Measurements from ENCODE around the gene DZIP3. TPM values are rescaled to one million over a fixed set of nuclear protein-coding genes. Genes with fewer than 3 reads are reported as not detected.
A peak's percentile ranks its signal among the peaks of the same experiment; 100 is the strongest.

The DZIP3 gene
- total and polyA plus RNA-seq, 2 donors (not counting 1 experiment from before 2014, with no cell fraction given) = 6.8 to 11.1 TPM

DNA sequence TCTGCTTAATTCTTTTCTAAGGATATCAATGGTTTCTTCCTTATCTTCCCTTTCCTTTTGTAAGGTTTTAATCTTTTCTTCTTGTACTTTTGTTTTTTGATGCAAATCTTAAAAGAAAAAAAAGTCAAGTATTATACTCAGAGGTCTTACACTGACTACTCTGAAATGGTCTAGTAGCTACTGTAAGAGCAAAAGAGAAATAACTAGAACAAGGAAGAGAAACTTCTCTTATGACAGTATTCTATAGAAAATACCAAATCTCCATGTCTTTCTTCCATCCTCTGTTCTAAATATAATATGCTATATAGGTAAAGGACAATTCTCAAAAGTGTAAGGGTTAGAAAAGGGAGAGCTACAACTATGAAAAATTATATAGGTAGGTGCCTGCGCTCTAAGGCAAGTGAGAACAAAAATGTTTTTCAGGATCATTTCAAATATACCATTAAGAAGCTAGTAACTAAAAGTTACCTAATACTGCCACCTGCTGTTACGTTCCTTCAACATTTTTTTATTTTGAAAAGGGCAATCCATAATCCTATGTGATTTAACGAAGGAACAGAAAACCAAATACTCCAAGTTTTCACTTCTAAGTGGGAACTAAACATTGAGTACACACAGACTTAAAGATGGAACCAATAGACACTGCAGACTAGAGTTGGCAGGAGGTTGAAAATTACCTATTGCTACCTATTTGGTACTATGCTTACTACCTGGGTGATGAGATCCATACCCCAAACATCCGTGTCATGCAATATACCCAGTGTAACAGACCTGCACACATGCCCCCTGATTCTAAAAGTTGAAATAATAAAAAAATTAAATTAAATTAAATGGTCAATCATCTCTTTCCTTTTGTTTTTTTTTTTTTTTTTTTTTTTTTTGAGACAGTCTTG lies 37.0 kb upstream of the DZIP3 start:
- H3K4me2 ChIP-seq (replicated peaks; ENCODE audit: low read depth, low read length, poor library complexity, severe bottlenecking) = peak overlapping the region; percentile 32
- DNase-seq = peak; percentile 70
- ChIA-PET POLR2A (no interaction called here), CTCF (interaction anchor here (0.6 to 3.6 kb wide), 36 partner anchors 9 to 1317 kb away, joined by 3 to 160 read pairs (median 4); partner anchors contain the start of genes CIP2A and DZIP3)
- no peak overlapping the region for H3K4me3 Mint-ChIP-seq
- no peaks in the 10 kb centered on the region for H4K20me1 ChIP-seq (ENCODE audit: control insufficient read depth, insufficient read depth, low read length, poor library complexity, severe bottlenecking)
- H3K27ac ChIP-seq (ENCODE audit: low read length in 2 of 2) = peak overlapping the region in 1 of 2 donors; percentile 65
- peak; percentile 51 for ATAC-seq (ENCODE audit: low read depth)
- no peaks in the 10 kb centered on the region for H3K9me3 Mint-ChIP-seq (ENCODE audit: insufficient read depth)
- WGBS (ENCODE audit: insufficient coverage) = no CpG with 5 or more reads among the region's 4 CpGs
- peaks cover 7% of the 10 kb centered on the region for H3K4me1 Mint-ChIP-seq
- H3K27me3 ChIP-seq (replicated peaks in 1 of 4; ENCODE audit: control extremely low read depth in 1 of 4, control insufficient read depth in 3 of 4, insufficient read depth in 4 of 4, low read length in 3 of 4) = no peaks in the 10 kb centered on the region
- intact Hi-C loops (cut with micrococcal nuclease) = loop anchor here (1.0 to 10.0 kb wide), 4 partner anchors 63 to 1316 kb away; no protein-coding TSS in a partner anchor
- peaks cover 6 to 7% of the 10 kb centered on the region in 2 experiments for H3K36me3 ChIP-seq (replicated peaks in 1 of 2; ENCODE audit: control extremely low read depth in 1 of 2, control insufficient read depth in 1 of 2, extremely low read depth in 1 of 2, insufficient read depth in 2 of 2, low read length in 1 of 2)
- no peak for TF ChIP-seq EZH2 (IDR thresholded peaks at IDR 0.05; ENCODE audit: borderline replicate concordance, insufficient read depth, low read depth, low read length, poor library complexity, severe bottlenecking)
- TF ChIP-seq, protein P1, sequence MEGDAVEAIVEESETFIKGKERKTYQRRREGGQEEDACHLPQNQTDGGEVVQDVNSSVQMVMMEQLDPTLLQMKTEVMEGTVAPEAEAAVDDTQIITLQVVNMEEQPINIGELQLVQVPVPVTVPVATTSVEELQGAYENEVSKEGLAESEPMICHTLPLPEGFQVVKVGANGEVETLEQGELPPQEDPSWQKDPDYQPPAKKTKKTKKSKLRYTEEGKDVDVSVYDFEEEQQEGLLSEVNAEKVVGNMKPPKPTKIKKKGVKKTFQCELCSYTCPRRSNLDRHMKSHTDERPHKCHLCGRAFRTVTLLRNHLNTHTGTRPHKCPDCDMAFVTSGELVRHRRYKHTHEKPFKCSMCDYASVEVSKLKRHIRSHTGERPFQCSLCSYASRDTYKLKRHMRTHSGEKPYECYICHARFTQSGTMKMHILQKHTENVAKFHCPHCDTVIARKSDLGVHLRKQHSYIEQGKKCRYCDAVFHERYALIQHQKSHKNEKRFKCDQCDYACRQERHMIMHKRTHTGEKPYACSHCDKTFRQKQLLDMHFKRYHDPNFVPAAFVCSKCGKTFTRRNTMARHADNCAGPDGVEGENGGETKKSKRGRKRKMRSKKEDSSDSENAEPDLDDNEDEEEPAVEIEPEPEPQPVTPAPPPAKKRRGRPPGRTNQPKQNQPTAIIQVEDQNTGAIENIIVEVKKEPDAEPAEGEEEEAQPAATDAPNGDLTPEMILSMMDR (IDR thresholded peaks at IDR 0.05) = peak; percentile 75
- no peaks in the 10 kb centered on the region for H3K9me3 ChIP-seq (ENCODE audit: control extremely low read depth in 1 of 3, control insufficient read depth in 2 of 3, insufficient read depth in 1 of 3, low read length in 2 of 3)
- H3K4me1 ChIP-seq (ENCODE audit: control insufficient read depth in 2 of 2, insufficient read depth in 2 of 2, low read length in 2 of 2) = peaks cover 0 to 8% of the 10 kb centered on the region in 2 donors
- H3K27me3 Mint-ChIP-seq = no peaks in the 10 kb centered on the region
- peak overlapping the region; percentile 36 for H3K9ac ChIP-seq (ENCODE audit: low read length)
- no peak overlapping the region for H3K4me3 ChIP-seq (ENCODE audit: control extremely low read depth in 1 of 5, extremely low read depth in 1 of 5, insufficient read depth in 1 of 5, low read depth in 2 of 5, low read length in 4 of 5)
- H3K27ac Mint-ChIP-seq = peak overlapping the region; percentile 18
- peak overlapping the region; percentile 40 for H2AFZ ChIP-seq (ENCODE audit: insufficient read depth, low read depth, low read length, poor library complexity, severe bottlenecking)
- no peaks in the 10 kb centered on the region for H3K79me2 ChIP-seq (ENCODE audit: control insufficient read depth, insufficient read depth, low read length)

DNA sequence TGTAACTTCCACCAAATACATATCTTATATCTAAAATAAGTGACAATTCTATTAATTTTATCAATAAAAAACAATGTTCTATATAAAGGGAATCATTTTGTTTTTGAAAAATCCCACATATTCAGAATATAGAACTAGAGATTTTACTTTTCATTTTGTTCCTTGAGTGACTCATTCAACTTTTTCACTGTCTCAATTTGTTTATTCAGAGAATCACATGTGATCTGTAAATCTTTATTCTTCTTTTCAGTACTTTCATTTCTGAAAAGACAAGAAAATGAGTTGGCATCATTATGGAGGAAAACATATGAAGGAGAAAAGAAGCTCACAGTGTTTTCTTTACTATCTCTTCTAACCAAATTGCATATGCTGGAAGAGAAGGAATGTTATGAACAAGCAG lies 35.3 kb upstream of the DZIP3 start:
- peaks cover 0 to 8% of the 10 kb centered on the region in 2 donors for H3K4me1 ChIP-seq (ENCODE audit: control insufficient read depth in 2 of 2, insufficient read depth in 2 of 2, low read length in 2 of 2)
- intact Hi-C loops (cut with micrococcal nuclease) = loop anchor here (10.0 kb wide), 2 partner anchors 361 to 869 kb away; no protein-coding TSS in a partner anchor
- no peak overlapping the region for H3K27ac ChIP-seq (ENCODE audit: low read length in 2 of 2)
- no peaks in the 10 kb centered on the region for H3K27me3 ChIP-seq (replicated peaks in 1 of 4; ENCODE audit: control extremely low read depth in 1 of 4, control insufficient read depth in 3 of 4, insufficient read depth in 4 of 4, low read length in 3 of 4)
- DNase-seq (no peak), ATAC-seq (ENCODE audit: low read depth) (no peak)
- ChIA-PET POLR2A (interaction anchor here (0.7 kb wide), 1 partner anchor 77 kb away, joined by 7 read pairs; no protein-coding TSS in a partner anchor), CTCF (interaction anchor here (1.6 to 3.6 kb wide), 6 partner anchors 16 to 361 kb away, joined by 4 to 160 read pairs (median 10); no protein-coding TSS in a partner anchor)
- no peaks in the 10 kb centered on the region for H3K9me3 ChIP-seq (ENCODE audit: control extremely low read depth in 1 of 3, control insufficient read depth in 2 of 3, insufficient read depth in 1 of 3, low read length in 2 of 3)
- no peaks in the 10 kb centered on the region for H4K20me1 ChIP-seq (ENCODE audit: control insufficient read depth, insufficient read depth, low read length, poor library complexity, severe bottlenecking)
- no peak overlapping the region for H3K4me3 ChIP-seq (ENCODE audit: control extremely low read depth in 1 of 5, extremely low read depth in 1 of 5, insufficient read depth in 1 of 5, low read depth in 2 of 5, low read length in 4 of 5)
- peaks cover 6 to 7% of the 10 kb centered on the region in 2 experiments for H3K36me3 ChIP-seq (replicated peaks in 1 of 2; ENCODE audit: control extremely low read depth in 1 of 2, control insufficient read depth in 1 of 2, extremely low read depth in 1 of 2, insufficient read depth in 2 of 2, low read length in 1 of 2)
- H3K4me2 ChIP-seq (replicated peaks; ENCODE audit: low read depth, low read length, poor library complexity, severe bottlenecking) = no peak overlapping the region
- Mint-ChIP-seq H3K27ac (no peak overlapping the region), H3K27me3 (no peaks in the 10 kb centered on the region), H3K4me1 (peaks cover 7% of the 10 kb centered on the region), H3K4me3 (no peak overlapping the region), H3K9me3 (ENCODE audit: insufficient read depth) (no peaks in the 10 kb centered on the region)
- no peak overlapping the region for H3K9ac ChIP-seq (ENCODE audit: low read length)
- H2AFZ ChIP-seq (ENCODE audit: insufficient read depth, low read depth, low read length, poor library complexity, severe bottlenecking) = no peak overlapping the region
- no peaks in the 10 kb centered on the region for H3K79me2 ChIP-seq (ENCODE audit: control insufficient read depth, insufficient read depth, low read length)
- TF ChIP-seq EZH2 (IDR thresholded peaks at IDR 0.05; ENCODE audit: borderline replicate concordance, insufficient read depth, low read depth, low read length, poor library complexity, severe bottlenecking) = no peak
